Mesenchymal stem cell (in vitro differentiated cells and primary cell): ENCODE data around the gene DRD2.

ENCODE experiments used
- DNase-seq: peaks from one replicate; pipeline ENCODE4 v3.0.0-alpha.2; 2013
- H2AFZ ChIP-seq: one replicate; pipeline ENCODE4 v1.6.1; 2013; ENCODE audit warnings: low read depth, mild to moderate bottlenecking, control low read depth, inconsistent platforms, low read length, moderate library complexity
- H2AK5ac ChIP-seq: 2 replicates; pipeline ENCODE4 v1.6.1; 2013; ENCODE audit warnings: low read length, moderate library complexity, mild to moderate bottlenecking, inconsistent platforms; ENCODE audit not compliant: severe bottlenecking
- H2BK120ac ChIP-seq: one replicate; pipeline ENCODE4 v1.6.1; 2013; ENCODE audit warnings: low read depth, mild to moderate bottlenecking, inconsistent platforms, low read length, moderate library complexity
- H2BK12ac ChIP-seq, 2 experiments: one replicate each; pipeline ENCODE4 v1.6.1; 2013; ENCODE audit warnings: inconsistent platforms in 2 of 2, low read length in 2 of 2, mild to moderate bottlenecking in 2 of 2, moderate library complexity in 2 of 2, control low read depth in 1 of 2
- H2BK15ac ChIP-seq: one replicate; pipeline ENCODE4 v1.6.1; 2013; ENCODE audit warnings: mild to moderate bottlenecking, low read depth, inconsistent platforms; ENCODE audit not compliant: poor library complexity, severe bottlenecking
- H2BK5ac ChIP-seq: 2 replicates; pipeline ENCODE4 v1.6.1; 2013; ENCODE audit warnings: low read depth, mild to moderate bottlenecking, low read length, control low read depth, inconsistent platforms; ENCODE audit not compliant: poor library complexity, severe bottlenecking
- H3K14ac ChIP-seq, 2 experiments: one replicate each; pipeline ENCODE4 v1.6.1; 2013; ENCODE audit warnings: inconsistent platforms in 2 of 2, low read length in 2 of 2, control low read depth in 1 of 2, mild to moderate bottlenecking in 1 of 2, moderate library complexity in 1 of 2
- H3K18ac ChIP-seq, 2 experiments: one replicate each; pipeline ENCODE4 v1.6.1; 2013; ENCODE audit warnings: inconsistent platforms in 2 of 2, low read length in 2 of 2, control low read depth in 1 of 2, low read depth in 1 of 2, mild to moderate bottlenecking in 1 of 2
- H3K23ac ChIP-seq, 2 experiments: one replicate each; pipeline ENCODE4 v1.6.1; 2013; ENCODE audit warnings: inconsistent platforms in 2 of 2, low read length in 2 of 2, mild to moderate bottlenecking in 2 of 2, moderate library complexity in 2 of 2, control low read depth in 1 of 2
- H3K27ac ChIP-seq: 2 replicates; pipeline ENCODE4 v1.5.1; 2013; ENCODE audit warnings: mild to moderate bottlenecking, moderate library complexity, low read length, control low read depth, inconsistent platforms; ENCODE audit not compliant: poor library complexity, severe bottlenecking
- H3K27me3 ChIP-seq, 2 experiments: 2 replicates each; pipeline versions ENCODE4 v1.6.1 to v1.7.0; 2013; ENCODE audit warnings: low read length in 2 of 2, mild to moderate bottlenecking in 2 of 2, moderate library complexity in 2 of 2, control low read depth in 1 of 2, inconsistent platforms in 1 of 2; ENCODE audit not compliant: control insufficient read depth in 1 of 2, insufficient read depth in 1 of 2
- H3K36me3 ChIP-seq, 2 experiments: 2 replicates each; pipeline versions ENCODE4 v1.6.1 to v1.7.0; 2013; ENCODE audit warnings: low read length in 2 of 2, control low read depth in 1 of 2, inconsistent platforms in 1 of 2, low read depth in 1 of 2, mild to moderate bottlenecking in 1 of 2; ENCODE audit not compliant: insufficient read depth in 2 of 2, control insufficient read depth in 1 of 2
- H3K4ac ChIP-seq, 2 experiments: one replicate each; pipeline ENCODE4 v1.6.1; 2013; ENCODE audit warnings: inconsistent platforms in 2 of 2, low read length in 2 of 2, mild to moderate bottlenecking in 2 of 2, moderate library complexity in 2 of 2, control low read depth in 1 of 2, low read depth in 1 of 2
- H3K4me1 ChIP-seq: 2 replicates; pipeline ENCODE4 v1.6.1; 2013; ENCODE audit warnings: low read depth, low read length, control low read depth; ENCODE audit not compliant: control insufficient read depth, insufficient read depth
- H3K4me2 ChIP-seq: 2 replicates; pipeline ENCODE4 v1.6.1; 2013; ENCODE audit warnings: low read length, mild to moderate bottlenecking, inconsistent platforms; ENCODE audit not compliant: poor library complexity, severe bottlenecking
- H3K4me3 ChIP-seq, 2 experiments: 2 replicates each; pipeline versions ENCODE4 v1.5.1 to v1.7.0; 2013; ENCODE audit warnings: low read length in 2 of 2, mild to moderate bottlenecking in 2 of 2, control low read depth in 1 of 2, low read depth in 1 of 2; ENCODE audit not compliant: insufficient read depth in 1 of 2
- H3K79me1 ChIP-seq: replicated peaks from 2 replicates; pipeline ENCODE4 v1.6.1; 2013; ENCODE audit warnings: mild to moderate bottlenecking, control low read depth, low read length, inconsistent platforms; ENCODE audit not compliant: poor library complexity, severe bottlenecking
- H3K9ac ChIP-seq: 2 replicates; pipeline ENCODE4 v1.7.0; 2013; ENCODE audit warnings: mild to moderate bottlenecking, low read length, moderate library complexity
- H3K9me3 ChIP-seq: 2 replicates; pipeline ENCODE4 v1.7.0; 2013; ENCODE audit warnings: mild to moderate bottlenecking, low read length; ENCODE audit not compliant: control insufficient read depth
- H4K8ac ChIP-seq: one replicate; pipeline ENCODE4 v1.6.1; 2013; ENCODE audit warnings: inconsistent platforms, mild to moderate bottlenecking, low read length, moderate library complexity
- H4K91ac ChIP-seq: one replicate; pipeline ENCODE4 v1.6.1; 2013; ENCODE audit warnings: mild to moderate bottlenecking, low read length, inconsistent platforms
- WGBS: methylation state at CpG from one replicate; pipeline ENCODE4 v1.1.7; 2013; ENCODE audit warnings: mixed read lengths; 5-methylcytosine and 5-hydroxymethylcytosine counted together

Gene DRD2

DNA sequence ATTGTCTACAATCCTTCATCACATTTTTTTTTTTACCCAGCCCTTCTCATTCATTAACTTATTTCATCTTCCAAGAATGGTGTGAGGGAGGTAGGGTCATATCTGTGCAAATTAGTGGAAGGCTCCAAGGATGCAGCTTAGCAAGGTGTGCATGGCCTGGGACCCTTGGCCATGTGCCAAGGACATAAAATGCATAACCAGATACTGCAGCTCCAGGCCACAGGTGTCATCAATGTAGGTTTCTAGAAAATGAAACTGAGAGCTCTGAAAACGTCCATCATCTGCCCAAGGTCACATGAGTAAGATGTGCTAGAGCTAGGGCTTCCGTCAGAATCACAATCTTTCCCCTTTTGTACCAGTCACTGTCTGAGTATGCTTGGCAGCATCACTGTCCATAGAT lies 57.8 kb downstream of the DRD2 start:
- H3K23ac ChIP-seq: peak overlapping the region in 1 of 2 experiments; percentile 32
- H2BK120ac ChIP-seq: no peak overlapping the region
- H3K36me3 ChIP-seq: no peaks in the 10 kb centered on the region
- no peak overlapping the region for H4K8ac ChIP-seq
- H4K91ac ChIP-seq: no peak overlapping the region
- H3K4me1 ChIP-seq: no peaks in the 10 kb centered on the region
- no peak overlapping the region for H3K9ac ChIP-seq
- no peak overlapping the region for H3K18ac ChIP-seq
- no peak overlapping the region for H3K4ac ChIP-seq
- H2BK5ac ChIP-seq: no peak overlapping the region
- H3K4me3 ChIP-seq: no peak overlapping the region
- H2BK12ac ChIP-seq: no peak overlapping the region
- no peak for DNase-seq
- H3K79me1 ChIP-seq: no peaks in the 10 kb centered on the region
- H2AFZ ChIP-seq: no peak overlapping the region
- H3K4me2 ChIP-seq: no peak overlapping the region
- H3K14ac ChIP-seq: peak overlapping the region in 1 of 2 experiments; percentile 46
- 54% methylated on average over 2 of the region's 2 CpGs for WGBS
- no peaks in the 10 kb centered on the region for H3K9me3 ChIP-seq
- no peak overlapping the region for H2AK5ac ChIP-seq
- H3K27me3 ChIP-seq: peaks cover 0 to 51% of the 10 kb centered on the region in 2 experiments
- no peak overlapping the region for H2BK15ac ChIP-seq
- no peak overlapping the region for H3K27ac ChIP-seq

DNA sequence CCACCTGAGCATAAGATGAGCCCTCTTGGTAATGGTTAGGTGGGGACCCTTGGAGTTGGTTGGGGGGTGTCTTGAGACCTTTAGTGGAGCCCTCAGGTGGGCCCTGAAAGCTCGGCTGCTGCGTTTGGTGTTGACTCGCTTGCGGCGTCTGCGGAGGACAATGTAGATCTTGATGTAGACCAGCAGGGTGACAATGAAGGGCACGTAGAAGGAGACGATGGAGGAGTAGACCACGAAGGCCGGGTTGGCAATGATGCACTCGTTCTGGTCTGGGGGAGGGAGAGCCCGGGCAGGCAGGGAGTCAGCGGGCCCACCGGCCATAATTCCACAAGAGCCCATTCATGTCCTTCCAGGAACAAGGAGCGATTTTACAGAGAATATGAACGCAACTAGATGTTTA lies 59.9 kb downstream of the DRD2 start:
- H4K91ac ChIP-seq: no peak overlapping the region
- no peak overlapping the region for H3K14ac ChIP-seq
- no peak overlapping the region for H2AK5ac ChIP-seq
- no peak overlapping the region for H3K4ac ChIP-seq
- no peak for DNase-seq
- 95% methylated on average over 16 of the region's 16 CpGs for WGBS
- H3K23ac ChIP-seq: no peak overlapping the region
- no peak overlapping the region for H2AFZ ChIP-seq
- no peak overlapping the region for H3K4me3 ChIP-seq
- no peak overlapping the region for H3K18ac ChIP-seq
- H3K79me1 ChIP-seq: no peaks in the 10 kb centered on the region
- peaks cover 0 to 38% of the 10 kb centered on the region in 2 experiments for H3K27me3 ChIP-seq
- H3K4me2 ChIP-seq: no peak overlapping the region
- no peak overlapping the region for H3K9ac ChIP-seq
- no peaks in the 10 kb centered on the region for H3K9me3 ChIP-seq
- no peak overlapping the region for H3K27ac ChIP-seq
- no peak overlapping the region for H2BK15ac ChIP-seq
- no peak overlapping the region for H2BK5ac ChIP-seq
- H4K8ac ChIP-seq: no peak overlapping the region
- no peaks in the 10 kb centered on the region for H3K4me1 ChIP-seq
- no peak overlapping the region for H2BK12ac ChIP-seq
- no peaks in the 10 kb centered on the region for H3K36me3 ChIP-seq
- no peak overlapping the region for H2BK120ac ChIP-seq

DNA sequence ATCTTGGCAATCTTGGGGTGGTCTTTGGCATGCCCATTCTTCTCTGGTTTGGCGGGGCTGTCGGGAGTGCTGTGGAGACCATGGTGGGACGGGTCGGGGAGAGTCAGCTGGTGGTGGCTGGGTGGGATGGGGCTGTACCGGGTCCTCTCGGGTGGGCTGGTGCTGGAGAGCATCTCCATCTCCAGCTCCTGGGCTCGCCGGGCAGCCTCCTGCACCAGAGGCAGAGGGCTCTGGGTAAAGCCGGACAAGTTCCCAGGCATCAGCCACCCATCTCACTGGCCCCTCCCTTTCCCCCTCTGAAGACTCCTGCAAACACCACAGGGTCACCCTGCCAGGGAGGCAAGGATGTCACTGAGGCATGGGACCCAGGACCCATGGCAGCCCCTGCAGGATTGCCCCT lies 62.5 kb downstream of the DRD2 start:
- Histone ChIP-seq H3K9me3 (no peaks in the 10 kb centered on the region), H3K4ac (no peak overlapping the region), H2BK5ac (no peak overlapping the region), H2BK15ac (no peak overlapping the region), H2BK12ac (no peak overlapping the region), H4K8ac (no peak overlapping the region), H3K9ac (no peak overlapping the region), H3K4me3 (no peak overlapping the region), H3K4me2 (no peak overlapping the region), H3K18ac (no peak overlapping the region), H2AFZ (no peak overlapping the region), H3K36me3 (no peaks in the 10 kb centered on the region), H3K23ac (no peak overlapping the region), H3K27me3 (peaks cover 0 to 24% of the 10 kb centered on the region in 2 experiments), H2BK120ac (no peak overlapping the region), H2AK5ac (no peak overlapping the region), H3K14ac (no peak overlapping the region), H4K91ac (no peak overlapping the region), H3K79me1 (no peaks in the 10 kb centered on the region), H3K27ac (no peak overlapping the region), H3K4me1 (no peaks in the 10 kb centered on the region)
- no peak for DNase-seq
- 83% methylated on average over 9 of the region's 9 CpGs for WGBS

DNA sequence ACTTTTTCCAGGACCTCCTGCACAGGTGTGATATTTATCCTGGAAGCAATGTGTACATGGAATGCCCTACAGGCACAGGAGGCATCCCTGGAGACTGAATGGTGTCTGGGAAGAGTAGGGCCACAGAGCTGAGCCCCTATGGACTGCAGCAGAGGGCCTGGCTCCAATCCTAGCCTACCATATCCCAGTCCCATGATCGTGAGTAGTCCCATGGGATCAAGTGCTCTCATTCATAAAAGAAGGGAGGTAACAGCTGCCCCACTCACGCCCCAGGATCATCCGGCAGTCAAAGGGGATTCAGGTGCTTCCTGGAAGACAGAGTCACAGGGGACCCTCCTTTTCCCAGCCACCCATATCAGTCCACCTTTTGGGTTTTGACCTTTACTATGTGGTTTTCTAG lies 63.7 kb downstream of the DRD2 start:
- no peak for DNase-seq
- WGBS: 78% methylated on average over 3 of the region's 3 CpGs
- Histone ChIP-seq H2AFZ (no peak overlapping the region), H3K23ac (no peak overlapping the region), H3K14ac (no peak overlapping the region), H3K27ac (no peak overlapping the region), H3K36me3 (no peaks in the 10 kb centered on the region), H4K8ac (no peak overlapping the region), H3K18ac (no peak overlapping the region), H3K4me2 (no peak overlapping the region), H2BK15ac (no peak overlapping the region), H2BK12ac (no peak overlapping the region), H3K79me1 (no peaks in the 10 kb centered on the region), H3K4me1 (no peaks in the 10 kb centered on the region), H3K4ac (no peak overlapping the region), H3K27me3 (peaks cover 0 to 31% of the 10 kb centered on the region in 2 experiments), H3K9me3 (no peaks in the 10 kb centered on the region), H4K91ac (no peak overlapping the region), H3K9ac (no peak overlapping the region), H2BK5ac (no peak overlapping the region), H3K4me3 (no peak overlapping the region), H2AK5ac (no peak overlapping the region), H2BK120ac (no peak overlapping the region)
